Measurements from ENCODE around the gene ACER1.

DNA sequence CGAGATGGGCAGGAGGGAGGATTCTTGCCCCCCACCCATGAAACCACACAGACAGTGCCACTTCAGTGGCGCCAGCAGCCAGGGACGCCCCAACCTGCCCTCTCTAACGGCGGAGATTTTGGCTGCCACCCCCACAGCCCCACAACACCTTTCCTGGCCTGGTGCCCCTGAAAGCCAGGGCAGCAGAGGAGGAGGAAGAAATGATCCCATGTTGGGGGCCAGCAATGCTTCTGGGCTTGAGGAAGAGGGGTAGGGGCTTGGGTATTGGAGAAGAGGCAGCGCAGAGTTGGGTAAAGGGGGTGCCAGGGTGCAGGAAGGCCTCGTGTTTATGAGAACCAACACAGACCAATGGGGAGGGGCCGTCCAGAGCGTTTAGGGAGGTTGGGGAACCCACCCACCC, 55.4 kb downstream of the ACER1 start:
- TF ChIP-seq, protein P1, sequence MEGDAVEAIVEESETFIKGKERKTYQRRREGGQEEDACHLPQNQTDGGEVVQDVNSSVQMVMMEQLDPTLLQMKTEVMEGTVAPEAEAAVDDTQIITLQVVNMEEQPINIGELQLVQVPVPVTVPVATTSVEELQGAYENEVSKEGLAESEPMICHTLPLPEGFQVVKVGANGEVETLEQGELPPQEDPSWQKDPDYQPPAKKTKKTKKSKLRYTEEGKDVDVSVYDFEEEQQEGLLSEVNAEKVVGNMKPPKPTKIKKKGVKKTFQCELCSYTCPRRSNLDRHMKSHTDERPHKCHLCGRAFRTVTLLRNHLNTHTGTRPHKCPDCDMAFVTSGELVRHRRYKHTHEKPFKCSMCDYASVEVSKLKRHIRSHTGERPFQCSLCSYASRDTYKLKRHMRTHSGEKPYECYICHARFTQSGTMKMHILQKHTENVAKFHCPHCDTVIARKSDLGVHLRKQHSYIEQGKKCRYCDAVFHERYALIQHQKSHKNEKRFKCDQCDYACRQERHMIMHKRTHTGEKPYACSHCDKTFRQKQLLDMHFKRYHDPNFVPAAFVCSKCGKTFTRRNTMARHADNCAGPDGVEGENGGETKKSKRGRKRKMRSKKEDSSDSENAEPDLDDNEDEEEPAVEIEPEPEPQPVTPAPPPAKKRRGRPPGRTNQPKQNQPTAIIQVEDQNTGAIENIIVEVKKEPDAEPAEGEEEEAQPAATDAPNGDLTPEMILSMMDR (optimal IDR thresholded peaks at IDR 0.05 in 1 of 3, IDR thresholded peaks at IDR 0.05 in 1 of 3, conservative IDR thresholded peaks at IDR 0.05 in 1 of 3; ENCODE audit: extremely low read depth in 1 of 3, insufficient read depth in 2 of 3, low read length in 3 of 3), result no peak
- no peak for TF ChIP-seq EZH2 (IDR thresholded peaks at IDR 0.05; ENCODE audit: low read length)

Measured in keratinocyte (primary cell).